ENCODE measurements around the gene TLE2. TPM values are rescaled to one million over a fixed set of nuclear protein-coding genes. Genes with fewer than 3 reads are reported as not detected.

Gene TLE2
- total and polyA plus RNA-seq, 9 of the 15 experiments (the other 6 are each of a cell fraction or from before 2014, with no cell fraction given): 0.35 to 13.1 (median 6.2) TPM

DNA sequence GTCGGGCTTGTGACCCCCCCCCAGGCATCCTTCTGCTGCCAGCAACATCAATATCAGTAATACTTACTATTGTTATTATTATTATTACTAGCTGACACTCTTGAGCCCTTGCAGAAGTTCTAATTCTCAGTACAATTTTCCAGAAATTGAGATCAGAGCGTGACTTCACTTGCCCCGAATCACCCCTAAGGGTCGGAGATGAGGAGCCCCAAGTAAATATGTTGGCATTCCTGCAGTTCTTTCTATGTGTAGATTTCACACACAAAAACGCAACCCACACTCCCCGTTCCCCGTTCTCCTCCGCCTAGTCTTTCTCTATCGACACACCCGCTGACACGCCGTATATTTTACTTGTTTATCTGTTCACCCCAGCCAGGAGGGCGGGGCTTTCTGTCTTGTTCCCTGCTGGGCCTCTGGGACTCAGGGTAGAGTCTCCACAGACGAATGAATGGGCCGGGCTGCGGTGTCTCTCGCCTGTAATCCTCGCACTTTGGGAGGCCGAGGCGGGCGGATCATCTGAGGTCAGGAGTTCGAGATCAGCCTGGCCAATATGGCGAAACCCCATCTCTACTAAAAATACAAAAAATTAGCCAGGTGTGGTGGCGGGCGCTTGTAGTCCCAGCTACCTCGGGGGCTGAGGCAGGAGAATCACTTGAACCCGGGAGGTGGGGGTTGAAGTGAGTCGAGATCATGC, 18.6 kb upstream of the TLE2 start (continued):
- TF ChIP-seq, protein P1, sequence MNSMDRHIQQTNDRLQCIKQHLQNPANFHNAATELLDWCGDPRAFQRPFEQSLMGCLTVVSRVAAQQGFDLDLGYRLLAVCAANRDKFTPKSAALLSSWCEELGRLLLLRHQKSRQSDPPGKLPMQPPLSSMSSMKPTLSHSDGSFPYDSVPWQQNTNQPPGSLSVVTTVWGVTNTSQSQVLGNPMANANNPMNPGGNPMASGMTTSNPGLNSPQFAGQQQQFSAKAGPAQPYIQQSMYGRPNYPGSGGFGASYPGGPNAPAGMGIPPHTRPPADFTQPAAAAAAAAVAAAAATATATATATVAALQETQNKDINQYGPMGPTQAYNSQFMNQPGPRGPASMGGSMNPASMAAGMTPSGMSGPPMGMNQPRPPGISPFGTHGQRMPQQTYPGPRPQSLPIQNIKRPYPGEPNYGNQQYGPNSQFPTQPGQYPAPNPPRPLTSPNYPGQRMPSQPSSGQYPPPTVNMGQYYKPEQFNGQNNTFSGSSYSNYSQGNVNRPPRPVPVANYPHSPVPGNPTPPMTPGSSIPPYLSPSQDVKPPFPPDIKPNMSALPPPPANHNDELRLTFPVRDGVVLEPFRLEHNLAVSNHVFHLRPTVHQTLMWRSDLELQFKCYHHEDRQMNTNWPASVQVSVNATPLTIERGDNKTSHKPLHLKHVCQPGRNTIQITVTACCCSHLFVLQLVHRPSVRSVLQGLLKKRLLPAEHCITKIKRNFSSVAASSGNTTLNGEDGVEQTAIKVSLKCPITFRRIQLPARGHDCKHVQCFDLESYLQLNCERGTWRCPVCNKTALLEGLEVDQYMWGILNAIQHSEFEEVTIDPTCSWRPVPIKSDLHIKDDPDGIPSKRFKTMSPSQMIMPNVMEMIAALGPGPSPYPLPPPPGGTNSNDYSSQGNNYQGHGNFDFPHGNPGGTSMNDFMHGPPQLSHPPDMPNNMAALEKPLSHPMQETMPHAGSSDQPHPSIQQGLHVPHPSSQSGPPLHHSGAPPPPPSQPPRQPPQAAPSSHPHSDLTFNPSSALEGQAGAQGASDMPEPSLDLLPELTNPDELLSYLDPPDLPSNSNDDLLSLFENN (IDR thresholded peaks at IDR 0.05; ENCODE audit: low read depth in 2 of 2, low read length in 2 of 2): peak in 1 of 2 experiments; percentile 84; a peak in 2 of 4 replicates
- TF ChIP-seq PHF8 (IDR thresholded peaks at IDR 0.05; ENCODE audit: borderline replicate concordance, low read length): peak; percentile 41; the same call in 1 of the 2 replicates
- peak; percentile 58; the same call in 1 of the 2 replicates for TF ChIP-seq ZNF263 (CRISPR knock-in tag; IDR thresholded peaks at IDR 0.05; ENCODE audit: borderline replicate concordance)
- TF ChIP-seq L3MBTL2 (IDR thresholded peaks at IDR 0.05): peak; percentile 89
- no peak for TF ChIP-seq OTX1 (CRISPR knock-in tag; IDR thresholded peaks at IDR 0.05)
- peak in 1 of 3 experiments; percentile 34 for TF ChIP-seq YY1 (IDR thresholded peaks at IDR 0.05; ENCODE audit: borderline replicate concordance in 1 of 3, control insufficient read depth in 1 of 3, extremely low read depth in 1 of 3, insufficient read depth in 3 of 3, insufficient read length in 1 of 3, insufficient replicate concordance in 2 of 3, low read depth in 1 of 3, low read length in 2 of 3)
- peak; percentile 77; the same call in 1 of the 2 replicates for TF ChIP-seq CBX1 (IDR thresholded peaks at IDR 0.05; ENCODE audit: low read depth)
- no peak for TF ChIP-seq PYGO2 (tag; IDR thresholded peaks at IDR 0.05)
- TF ChIP-seq E2F4 (CRISPR knock-in tag; IDR thresholded peaks at IDR 0.05; ENCODE audit: low read depth): no peak; the same call in 1 of the 2 replicates
- no peak for TF ChIP-seq TAF15 (IDR thresholded peaks at IDR 0.05; ENCODE audit: low read depth, low read length)
- 0 out of 2 replicates have a peak, but pooled peaks have one; percentile 24 for TF ChIP-seq MXI1 (IDR thresholded peaks at IDR 0.05; ENCODE audit: low read depth, low read length)
- TF ChIP-seq CC2D1A (IDR thresholded peaks at IDR 0.05): 0 out of 2 replicates have a peak, but pooled peaks have one; percentile 36
- TF ChIP-seq KLF16 (IDR thresholded peaks at IDR 0.05): peak; percentile 72
- peak; percentile 97; the same call in 1 of the 2 replicates for TF ChIP-seq BCOR (IDR thresholded peaks at IDR 0.05)
- no peak for TF ChIP-seq POLR2AphosphoS2 (IDR thresholded peaks at IDR 0.05; ENCODE audit: low read length)
- no peak for TF ChIP-seq ZKSCAN3 (CRISPR knock-in tag; IDR thresholded peaks at IDR 0.05)
